ENCODE data around the gene ARL4C. TPM values are rescaled to one million over a fixed set of nuclear protein-coding genes. Genes with fewer than 3 reads are reported as not detected.

Gene ARL4C
- total and polyA plus RNA-seq, 4 donors, result 6.1 to 16.2 (median 10.9) TPM

GRCh38 chr2:234463626-234464290, 33.1 kb downstream of the ARL4C start:
- DNase-seq, result no peak
- H3K27me3 ChIP-seq (ENCODE audit: control insufficient read depth in 3 of 3, insufficient read depth in 3 of 3, low read length in 2 of 3), result no peaks in the 10 kb centered on the region
- H3K4me1 ChIP-seq (ENCODE audit: control insufficient read depth in 5 of 5, insufficient read depth in 5 of 5, low read length in 5 of 5), result peaks cover 0 to 2% (median 0%) of the 10 kb centered on the region in 5 donors
- ATAC-seq (ENCODE audit: insufficient read depth, low FRiP score), result peak; percentile 60
- H3K27ac ChIP-seq (ENCODE audit: low read depth in 1 of 2, low read length in 1 of 2), result peak overlapping the region in 1 of 2 donors; percentile 22
- 60 to 73% methylated on average over 17 of the region's 17 CpGs for WGBS, 2 donors
- peaks cover 0 to 3% (median 0%) of the 10 kb centered on the region in 4 donors for H3K9me3 ChIP-seq (ENCODE audit: control insufficient read depth in 4 of 4, insufficient read depth in 3 of 4, low read length in 3 of 4)
- H3K4me3 ChIP-seq, result no peak overlapping the region
- H3K36me3 ChIP-seq (ENCODE audit: control insufficient read depth in 4 of 4, insufficient read depth in 4 of 4, low read length in 4 of 4), result no peaks in the 10 kb centered on the region
- H3K9ac ChIP-seq (ENCODE audit: insufficient read depth in 1 of 2, low read length in 2 of 2), result no peak overlapping the region
- no peak for TF ChIP-seq CTCF (IDR thresholded peaks at IDR 0.05; ENCODE audit: control extremely low read depth, extremely low read depth)

GRCh38 chr2:234462218-234462992, 34.5 kb downstream of the ARL4C start:
- no peak for DNase-seq
- H3K27ac ChIP-seq (ENCODE audit: low read depth in 1 of 2, low read length in 1 of 2), result no peak overlapping the region
- WGBS, 2 donors, result 86 to 91% methylated on average over 10 of the region's 10 CpGs
- peaks cover 0 to 5% (median 1%) of the 10 kb centered on the region in 4 donors for H3K9me3 ChIP-seq (ENCODE audit: control insufficient read depth in 4 of 4, insufficient read depth in 3 of 4, low read length in 3 of 4)
- no peak for TF ChIP-seq CTCF (IDR thresholded peaks at IDR 0.05; ENCODE audit: control extremely low read depth, extremely low read depth)
- no peaks in the 10 kb centered on the region for H3K36me3 ChIP-seq (ENCODE audit: control insufficient read depth in 4 of 4, insufficient read depth in 4 of 4, low read length in 4 of 4)
- no peak overlapping the region for H3K4me3 ChIP-seq
- no peak for ATAC-seq (ENCODE audit: insufficient read depth, low FRiP score)
- no peak overlapping the region for H3K9ac ChIP-seq (ENCODE audit: insufficient read depth in 1 of 2, low read length in 2 of 2)
- H3K4me1 ChIP-seq (ENCODE audit: control insufficient read depth in 5 of 5, insufficient read depth in 5 of 5, low read length in 5 of 5), result peaks cover 0 to 2% (median 0%) of the 10 kb centered on the region in 5 donors
- H3K27me3 ChIP-seq (ENCODE audit: control insufficient read depth in 3 of 3, insufficient read depth in 3 of 3, low read length in 2 of 3), result no peaks in the 10 kb centered on the region

- Histone ChIP-seq H3K4me3 (no peak overlapping the region), H3K4me1 (ENCODE audit: control insufficient read depth in 5 of 5, insufficient read depth in 5 of 5, low read length in 5 of 5) (peaks cover 0 to 2% (median 0%) of the 10 kb centered on the region in 5 donors), H3K9ac (ENCODE audit: insufficient read depth in 1 of 2, low read length in 2 of 2) (no peak overlapping the region), H3K27ac (ENCODE audit: low read depth in 1 of 2, low read length in 1 of 2) (no peak overlapping the region), H3K27me3 (ENCODE audit: control insufficient read depth in 3 of 3, insufficient read depth in 3 of 3, low read length in 2 of 3) (no peaks in the 10 kb centered on the region), H3K36me3 (ENCODE audit: control insufficient read depth in 4 of 4, insufficient read depth in 4 of 4, low read length in 4 of 4) (no peaks in the 10 kb centered on the region), H3K9me3 (ENCODE audit: control insufficient read depth in 4 of 4, insufficient read depth in 3 of 4, low read length in 3 of 4) (peaks cover 0 to 5% (median 1%) of the 10 kb centered on the region in 4 donors)
- DNase-seq, result no peak
- WGBS, 2 donors, result 68 to 76% methylated on average over 6 of the region's 6 CpGs
- ATAC-seq (ENCODE audit: insufficient read depth, low FRiP score), result no peak
- TF ChIP-seq CTCF (IDR thresholded peaks at IDR 0.05; ENCODE audit: control extremely low read depth, extremely low read depth), result no peak
Measured at GRCh38 chr2:234459401-234460009, 37.4 kb downstream of the ARL4C start.

Data from lung (tissue), 12 donors.